ENCODE measurements around the gene CCT8L2. TPM values are rescaled to one million over a fixed set of nuclear protein-coding genes. Genes with fewer than 3 reads are reported as not detected.
"Not testable (repeated sequence)": the region's sequence is repeated elsewhere in the genome, so short reads cannot be mapped to it uniquely, and the experiment has no call there.

CCT8L2 gene
- total and polyA plus RNA-seq, 2 of the 8 experiments (the other 6 are each of a cell fraction or from before 2014, with no cell fraction given): not detected

DNA sequence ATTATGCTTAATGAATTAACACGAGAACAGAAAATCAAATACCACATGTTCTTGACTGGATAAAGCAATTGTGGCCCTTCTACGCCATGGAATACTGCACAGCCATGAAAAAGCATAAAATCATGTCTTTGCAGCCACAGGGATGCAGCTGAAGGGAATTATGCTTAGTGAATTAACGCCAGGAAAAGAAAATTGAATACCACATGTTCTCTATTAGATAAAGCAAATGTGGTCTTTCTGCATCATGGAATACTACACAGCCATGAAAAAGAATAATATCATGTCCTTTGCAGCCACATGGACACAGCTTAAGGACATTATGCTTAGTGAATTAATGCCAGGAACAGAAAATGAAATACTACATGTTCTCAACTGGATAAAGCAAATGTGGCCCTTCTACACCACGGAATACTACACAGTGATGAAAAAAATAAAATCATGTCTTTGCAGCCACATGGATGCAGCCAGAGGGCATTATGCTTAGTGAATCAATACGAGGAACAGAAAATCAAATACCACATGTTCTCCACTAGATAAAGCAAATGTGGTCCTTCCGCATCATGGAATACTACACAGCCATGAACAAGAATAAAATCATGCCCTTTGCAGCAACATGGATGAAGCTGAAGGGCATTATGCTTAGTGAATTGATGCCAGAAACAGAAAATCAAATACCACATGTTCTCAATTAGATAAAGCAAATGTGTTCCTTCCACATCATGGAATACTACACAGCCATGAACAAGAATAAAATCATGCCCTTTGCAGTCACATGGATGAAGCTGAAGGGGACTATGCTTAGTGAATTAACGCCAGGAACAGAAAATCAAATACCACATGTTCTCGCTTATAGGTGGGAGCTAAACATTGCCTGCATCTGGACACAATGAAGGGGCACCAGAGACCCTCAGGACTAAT is 37.3 kb downstream of the CCT8L2 start:
- H2BK120ac ChIP-seq (replicated peaks; ENCODE audit: low read depth, low read length); DNase-seq (ENCODE audit: low read depth in 1 of 2, low spot score in 2 of 2); H3K27ac ChIP-seq (ENCODE audit: low read depth, low read length); H4K8ac ChIP-seq (ENCODE audit: extremely low read depth, insufficient read depth, low read length); H3K14ac ChIP-seq (ENCODE audit: insufficient read length); H3K4me1 ChIP-seq (replicated peaks in 1 of 4; ENCODE audit: control insufficient read depth in 3 of 4, insufficient read depth in 4 of 4, low read length in 3 of 4); H4K91ac ChIP-seq (replicated peaks; ENCODE audit: insufficient read length, low read length); H2AK5ac ChIP-seq (ENCODE audit: low read depth, low read length); H2BK12ac ChIP-seq (ENCODE audit: low read depth, low read length); H3K4me2 ChIP-seq (ENCODE audit: insufficient read depth in 1 of 2, low read depth in 2 of 2, low read length in 2 of 2); H2AFZ ChIP-seq (ENCODE audit: low read length); POLR2A ChIA-PET (ENCODE audit: partially characterized antibody); H2BK5ac ChIP-seq (ENCODE audit: low read depth, low read length); H4K20me1 ChIP-seq (replicated peaks in 1 of 2; ENCODE audit: control insufficient read depth in 1 of 2, insufficient read depth in 2 of 2, low read length in 2 of 2); H3K9ac ChIP-seq (replicated peaks in 1 of 4; ENCODE audit: extremely low read depth in 1 of 4, low read depth in 3 of 4, low read length in 3 of 4); H3K79me2 ChIP-seq (ENCODE audit: control insufficient read depth in 1 of 2, insufficient read depth in 2 of 2, low read length in 2 of 2); FAIRE-seq; H4K5ac ChIP-seq (ENCODE audit: insufficient read length, low read depth, low read length); H2BK20ac ChIP-seq (ENCODE audit: low read length); H3K27me3 ChIP-seq (replicated peaks in 1 of 4; ENCODE audit: control insufficient read depth in 3 of 4, extremely low read depth in 1 of 4, insufficient read depth in 3 of 4, low read length in 3 of 4); CTCF ChIA-PET (ENCODE audit: partially characterized antibody); H3K4me3 ChIP-seq (ENCODE audit: extremely low read depth in 1 of 4, insufficient read depth in 2 of 4, low read depth in 3 of 4, low read length in 4 of 4); H3K23ac ChIP-seq (ENCODE audit: insufficient read length); H3K79me1 ChIP-seq (ENCODE audit: low read depth, low read length); H3K36me3 ChIP-seq (ENCODE audit: control insufficient read depth in 2 of 4, insufficient read depth in 4 of 4, low read length in 3 of 4); H2BK15ac ChIP-seq (ENCODE audit: low read length); H3K23me2 ChIP-seq (ENCODE audit: low read depth, low read length); H3K56ac ChIP-seq (replicated peaks; ENCODE audit: insufficient read length, low read depth, low read length); H3K4ac ChIP-seq (replicated peaks; ENCODE audit: insufficient read length, low read depth, low read length); H3K18ac ChIP-seq (ENCODE audit: extremely low read depth, low read length): not testable (repeated sequence)
- 84% methylated on average over 6 of the region's 8 CpGs; no CpG with 5 or more reads in 1 of the 2 experiments for WGBS, 2 experiments (ENCODE audit: extremely low coverage in 1 of 2, insufficient coverage in 1 of 2, insufficient read length in 1 of 2, insufficient replicate concordance in 2 of 2, low coverage in 1 of 2, low lambda C conversion rate in 2 of 2, missing lambda C conversion rate in 1 of 2)
- H3K9me3 ChIP-seq (ENCODE audit: insufficient read depth in 2 of 2, low read depth in 1 of 2, low read length in 1 of 2): peaks cover 3 to 49% of the 10 kb centered on the region in 2 experiments; a peak in 2 of 4 replicates

Data from H1 (cell line).